Neural cell (in vitro differentiated cells): Measurements from ENCODE around the gene CLUH. TPM values are rescaled to one million over a fixed set of nuclear protein-coding genes. Genes with fewer than 3 reads are reported as not detected.

Experiments used
- H2AFZ ChIP-seq: fragments of 200-600, 300-800 bp; sonication (generic), shearing (Covaris generic); 2 replicates; pipeline ENCODE4 v1.6.0; 2014; ENCODE audit warnings: low read depth, mild to moderate bottlenecking, antibody characterized with exemption, low read length, moderate library complexity
- H3F3A ChIP-seq: fragments of 200-600 bp; shearing (Covaris generic); 2 replicates; pipeline ENCODE4 v1.6.1; 2016; ENCODE audit warnings: mild to moderate bottlenecking, moderate library complexity, mixed read lengths, antibody characterized with exemption, low read length; ENCODE audit not compliant: insufficient read depth, poor library complexity, severe bottlenecking
- H3K27ac ChIP-seq: fragments of 200-600, 300-800 bp; sonication (generic), shearing (Covaris generic); 2 replicates; pipeline ENCODE4 v1.5.1; 2014; ENCODE audit warnings: mild to moderate bottlenecking, low read length, moderate library complexity
- H3K27me3 ChIP-seq: fragments of 300-800, 200-600 bp; sonication (generic), shearing (Covaris generic); 2 replicates; pipeline ENCODE4 v1.6.0; 2014; ENCODE audit warnings: mild to moderate bottlenecking, low read depth, low read length, moderate library complexity; ENCODE audit not compliant: insufficient read depth
- H3K36me3 ChIP-seq: fragments of 300-800, 200-600 bp; sonication (generic), shearing (Covaris generic); 2 replicates; pipeline ENCODE4 v1.5.1; 2014; ENCODE audit warnings: mild to moderate bottlenecking, antibody characterized with exemption, low read length, moderate library complexity; ENCODE audit not compliant: insufficient read depth
- H3K4me2 ChIP-seq: fragments of 300-800, 200-600 bp; sonication (generic), shearing (Covaris generic); 2 replicates; pipeline ENCODE4 v1.6.0; 2014; ENCODE audit warnings: mild to moderate bottlenecking, low read length
- H3K4me3 ChIP-seq: fragments of 300-800, 200-600 bp; sonication (generic), shearing (Covaris generic); 2 replicates; pipeline ENCODE4 v1.5.1; 2014; ENCODE audit warnings: mild to moderate bottlenecking, low read length, moderate library complexity
- H3K79me2 ChIP-seq: fragments of 200-600 bp; shearing (Covaris generic); replicated peaks from 2 replicates; pipeline ENCODE4 v1.6.0; 2014; ENCODE audit warnings: mild to moderate bottlenecking, low read length, moderate library complexity; ENCODE audit not compliant: insufficient read depth
- H3K9ac ChIP-seq: fragments of 300-800, 200-600 bp; sonication (generic), shearing (Covaris generic); 2 replicates; pipeline ENCODE4 v1.6.1; 2016; ENCODE audit warnings: mild to moderate bottlenecking, low read length, mixed read lengths
- H3K9me2 ChIP-seq: fragments of 200-600 bp; shearing (Covaris generic); 2 replicates; pipeline ENCODE4 v1.6.1; 2016; ENCODE audit warnings: mild to moderate bottlenecking, low read length, mixed read lengths; ENCODE audit not compliant: insufficient read depth
- H3K9me3 ChIP-seq: fragments of 200-600, 300-800 bp; sonication (generic), shearing (Covaris generic); 2 replicates; pipeline ENCODE4 v1.6.1; 2016; ENCODE audit warnings: mild to moderate bottlenecking, mixed run types, low read length, moderate library complexity, mixed read lengths
- H4K20me1 ChIP-seq: fragments of 200-600 bp; shearing (Covaris generic); 2 replicates; pipeline ENCODE4 v1.6.1; 2016; ENCODE audit warnings: mild to moderate bottlenecking, mixed run types; ENCODE audit not compliant: insufficient read depth
- CTCF ChIP-seq: fragments of 450-650 bp; IDR thresholded peaks from 2 replicates; pipeline ENCODE4 v1.5.1; 2014; ENCODE audit warnings: antibody characterized with exemption, mild to moderate bottlenecking, moderate library complexity; ENCODE audit not compliant: poor library complexity, severe bottlenecking
- EP300 ChIP-seq: fragments of 450-650 bp; conservative IDR thresholded peaks from 2 replicates; pipeline ENCODE4 v1.6.1; 2014; ENCODE audit warnings: antibody characterized with exemption, mild to moderate bottlenecking, moderate library complexity; ENCODE audit not compliant: poor library complexity, severe bottlenecking
- EZH2 ChIP-seq: fragments of 200-600, 300-800 bp; shearing (Covaris generic), sonication (generic); IDR thresholded peaks from 2 replicates; pipeline ENCODE4 v1.6.1; 2014; ENCODE audit warnings: antibody characterized with exemption, low read length, borderline replicate concordance, mild to moderate bottlenecking; ENCODE audit not compliant: insufficient read depth, poor library complexity, severe bottlenecking
- MXI1 ChIP-seq: fragments of 450-650 bp; conservative IDR thresholded peaks from 2 replicates; pipeline ENCODE4 v1.6.1; 2014; ENCODE audit warnings: antibody characterized with exemption, mild to moderate bottlenecking; ENCODE audit not compliant: poor library complexity, severe bottlenecking
- POLR2AphosphoS5 ChIP-seq: IDR thresholded peaks from 2 replicates; pipeline ENCODE4 v1.6.1; 2012
- RAD21 ChIP-seq: fragments of 450-650 bp; conservative IDR thresholded peaks from 2 replicates; pipeline ENCODE4 v1.6.1; 2014; ENCODE audit warnings: antibody characterized with exemption, mild to moderate bottlenecking, moderate library complexity
- SMC3 ChIP-seq: fragments of 450-650 bp; conservative IDR thresholded peaks from 2 replicates; pipeline ENCODE4 v1.6.1; 2014; ENCODE audit warnings: antibody characterized with exemption, mild to moderate bottlenecking, moderate library complexity; ENCODE audit not compliant: poor library complexity
- TAF1 ChIP-seq: IDR thresholded peaks from 2 replicates; pipeline ENCODE4 v1.6.1; 2012; ENCODE audit warnings: low read depth
- polyA plus RNA-seq: library from polyadenylated mRNA; depleted of rRNA; stranded (reverse); fragments of >200 nt; gene quantifications from 2 replicates; pipeline ENCODE4 v1.2.3, GENCODE V29; 2014
- TF ChIP-seq, protein P1 (sequence below): IDR thresholded peaks from 2 replicates; pipeline ENCODE4 v1.6.1; 2012; ENCODE audit warnings: borderline replicate concordance

The CLUH gene
- polyA plus RNA-seq, 1 donor from 2014 or later = 18.6 TPM

- Histone ChIP-seq H3F3A (no peaks in the 10 kb centered on the region), H3K4me2 (no peak overlapping the region), H3K9me2 (no peaks in the 10 kb centered on the region), H4K20me1 (no peaks in the 10 kb centered on the region), H3K4me3 (no peak overlapping the region), H3K27ac (no peak overlapping the region), H3K27me3 (no peaks in the 10 kb centered on the region), H2AFZ (no peak overlapping the region), H3K9ac (no peak overlapping the region), H3K36me3 (no peaks in the 10 kb centered on the region), H3K9me3 (no peaks in the 10 kb centered on the region), H3K79me2 (no peaks in the 10 kb centered on the region)
- TF ChIP-seq EZH2 = no peak
- no peak for TF ChIP-seq RAD21
- no peak for TF ChIP-seq CTCF
- no peak for TF ChIP-seq MXI1
- no peak for TF ChIP-seq POLR2AphosphoS5
- no peak for TF ChIP-seq TAF1
- TF ChIP-seq SMC3 = no peak
- TF ChIP-seq EP300 = no peak
- TF ChIP-seq, protein P1, sequence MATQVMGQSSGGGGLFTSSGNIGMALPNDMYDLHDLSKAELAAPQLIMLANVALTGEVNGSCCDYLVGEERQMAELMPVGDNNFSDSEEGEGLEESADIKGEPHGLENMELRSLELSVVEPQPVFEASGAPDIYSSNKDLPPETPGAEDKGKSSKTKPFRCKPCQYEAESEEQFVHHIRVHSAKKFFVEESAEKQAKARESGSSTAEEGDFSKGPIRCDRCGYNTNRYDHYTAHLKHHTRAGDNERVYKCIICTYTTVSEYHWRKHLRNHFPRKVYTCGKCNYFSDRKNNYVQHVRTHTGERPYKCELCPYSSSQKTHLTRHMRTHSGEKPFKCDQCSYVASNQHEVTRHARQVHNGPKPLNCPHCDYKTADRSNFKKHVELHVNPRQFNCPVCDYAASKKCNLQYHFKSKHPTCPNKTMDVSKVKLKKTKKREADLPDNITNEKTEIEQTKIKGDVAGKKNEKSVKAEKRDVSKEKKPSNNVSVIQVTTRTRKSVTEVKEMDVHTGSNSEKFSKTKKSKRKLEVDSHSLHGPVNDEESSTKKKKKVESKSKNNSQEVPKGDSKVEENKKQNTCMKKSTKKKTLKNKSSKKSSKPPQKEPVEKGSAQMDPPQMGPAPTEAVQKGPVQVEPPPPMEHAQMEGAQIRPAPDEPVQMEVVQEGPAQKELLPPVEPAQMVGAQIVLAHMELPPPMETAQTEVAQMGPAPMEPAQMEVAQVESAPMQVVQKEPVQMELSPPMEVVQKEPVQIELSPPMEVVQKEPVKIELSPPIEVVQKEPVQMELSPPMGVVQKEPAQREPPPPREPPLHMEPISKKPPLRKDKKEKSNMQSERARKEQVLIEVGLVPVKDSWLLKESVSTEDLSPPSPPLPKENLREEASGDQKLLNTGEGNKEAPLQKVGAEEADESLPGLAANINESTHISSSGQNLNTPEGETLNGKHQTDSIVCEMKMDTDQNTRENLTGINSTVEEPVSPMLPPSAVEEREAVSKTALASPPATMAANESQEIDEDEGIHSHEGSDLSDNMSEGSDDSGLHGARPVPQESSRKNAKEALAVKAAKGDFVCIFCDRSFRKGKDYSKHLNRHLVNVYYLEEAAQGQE = no peak
Observed at GRCh38 chr17:2695243-2695960, 16.2 kb downstream of the CLUH start.

- Histone ChIP-seq H3K4me2 (no peak overlapping the region), H4K20me1 (no peaks in the 10 kb centered on the region), H3K36me3 (no peaks in the 10 kb centered on the region), H3K79me2 (no peaks in the 10 kb centered on the region), H3K9ac (no peak overlapping the region), H3K9me3 (no peaks in the 10 kb centered on the region), H3K9me2 (no peaks in the 10 kb centered on the region), H3K27me3 (no peaks in the 10 kb centered on the region), H3F3A (no peaks in the 10 kb centered on the region), H2AFZ (no peak overlapping the region), H3K4me3 (no peak overlapping the region), H3K27ac (no peak overlapping the region)
- TF ChIP-seq SMC3 (no peak), CTCF (no peak), RAD21 (no peak), EZH2 (no peak), POLR2AphosphoS5 (no peak)
Observed at GRCh38 chr17:2694381-2695242, 17.0 kb downstream of the CLUH start.
